Measurements from ENCODE around the gene SIVA1. TPM values are rescaled to one million over a fixed set of nuclear protein-coding genes. Genes with fewer than 3 reads are reported as not detected.

SIVA1 gene
- total and polyA plus RNA-seq, 2 donors (not counting 1 experiment from before 2014, with no cell fraction given) = 50.7 to 123 TPM

DNA sequence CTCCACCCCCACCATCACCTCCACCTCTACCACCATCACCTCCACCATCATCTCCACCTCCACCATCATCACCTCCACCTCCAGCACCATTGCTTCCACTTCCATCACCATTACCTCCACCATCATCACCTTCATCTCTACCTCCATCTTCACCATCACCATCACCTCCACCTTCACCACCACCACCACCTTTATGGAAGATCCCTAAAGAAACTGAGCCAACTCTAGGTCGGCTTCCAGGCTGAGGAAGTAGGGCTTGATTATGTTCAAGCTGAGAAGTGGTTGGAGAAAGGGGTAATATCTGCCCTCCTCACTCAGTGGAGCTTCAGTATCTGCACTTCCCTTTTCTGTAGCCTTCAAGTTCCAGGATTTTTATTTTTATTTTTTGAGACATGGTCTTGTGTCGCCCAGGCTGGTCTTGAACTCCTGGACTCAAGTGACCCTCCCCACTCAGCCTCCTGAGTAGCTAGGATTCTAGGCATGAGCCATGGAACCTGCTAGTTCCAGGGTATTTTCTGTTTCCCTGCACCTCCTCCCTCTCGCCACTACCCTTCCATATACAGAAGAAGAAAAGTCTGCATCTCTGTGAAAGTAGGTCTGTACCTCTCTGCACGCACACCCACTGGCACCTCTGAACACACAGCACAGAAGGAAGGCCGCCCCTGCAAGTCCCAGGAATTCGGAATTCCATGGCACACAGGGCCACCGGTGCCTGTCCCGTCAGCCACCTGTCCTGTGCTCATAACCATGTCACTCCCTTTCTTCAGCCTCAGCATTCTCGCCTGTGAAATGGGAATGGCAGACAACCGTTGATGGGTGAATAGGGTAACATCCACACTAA is 53.9 kb downstream of the SIVA1 start:
- Histone ChIP-seq H3K4me2 (replicated peaks; ENCODE audit: low read depth, low read length, poor library complexity, severe bottlenecking) (no peak overlapping the region), H4K20me1 (ENCODE audit: control insufficient read depth, insufficient read depth, low read length, poor library complexity, severe bottlenecking) (peaks cover 25% of the 10 kb centered on the region), H3K4me1 (ENCODE audit: control insufficient read depth in 2 of 2, insufficient read depth in 2 of 2, low read length in 2 of 2) (peaks cover 5 to 21% of the 10 kb centered on the region in 2 donors), H3K27ac (ENCODE audit: low read length in 2 of 2) (no peak overlapping the region), H3K79me2 (ENCODE audit: control insufficient read depth, insufficient read depth, low read length) (peaks cover 14% of the 10 kb centered on the region), H3K9ac (ENCODE audit: low read length) (no peak overlapping the region), H3K27me3 (replicated peaks in 1 of 4; ENCODE audit: control extremely low read depth in 1 of 4, control insufficient read depth in 3 of 4, insufficient read depth in 4 of 4, low read length in 3 of 4) (no peaks in the 10 kb centered on the region), H3K36me3 (replicated peaks in 1 of 2; ENCODE audit: control extremely low read depth in 1 of 2, control insufficient read depth in 1 of 2, extremely low read depth in 1 of 2, insufficient read depth in 2 of 2, low read length in 1 of 2) (no peaks in the 10 kb centered on the region), H3K4me3 (ENCODE audit: control extremely low read depth in 1 of 5, extremely low read depth in 1 of 5, insufficient read depth in 1 of 5, low read depth in 2 of 5, low read length in 4 of 5) (no peak overlapping the region), H2AFZ (ENCODE audit: insufficient read depth, low read depth, low read length, poor library complexity, severe bottlenecking) (no peak overlapping the region), H3K9me3 (ENCODE audit: control extremely low read depth in 1 of 3, control insufficient read depth in 2 of 3, insufficient read depth in 1 of 3, low read length in 2 of 3) (no peaks in the 10 kb centered on the region)
- POLR2A ChIA-PET = no interaction called here
- Mint-ChIP-seq H3K4me3 (no peak overlapping the region), H3K4me1 (peaks cover 11% of the 10 kb centered on the region), H3K27ac (no peak overlapping the region), H3K9me3 (ENCODE audit: insufficient read depth) (no peaks in the 10 kb centered on the region), H3K27me3 (no peaks in the 10 kb centered on the region)
- no peak for ATAC-seq (ENCODE audit: low read depth)
- 96% methylated on average over 6 of the region's 10 CpGs for WGBS (ENCODE audit: insufficient coverage)
- intact Hi-C loops (cut with micrococcal nuclease) = no loop called here
- no peak for DNase-seq
- CTCF ChIA-PET = no interaction called here
- TF ChIP-seq EZH2 (IDR thresholded peaks at IDR 0.05; ENCODE audit: borderline replicate concordance, insufficient read depth, low read depth, low read length, poor library complexity, severe bottlenecking) = no peak
- no peak for TF ChIP-seq CTCF (IDR thresholded peaks at IDR 0.05)

GRCh38 chr14:104808456-104808855 is 55.5 kb downstream of the SIVA1 start:
- Histone ChIP-seq H3K4me1 (ENCODE audit: control insufficient read depth in 2 of 2, insufficient read depth in 2 of 2, low read length in 2 of 2) (peaks cover 0 to 11% of the 10 kb centered on the region in 2 donors), H4K20me1 (ENCODE audit: control insufficient read depth, insufficient read depth, low read length, poor library complexity, severe bottlenecking) (peaks cover 18% of the 10 kb centered on the region), H3K27me3 (replicated peaks in 1 of 4; ENCODE audit: control extremely low read depth in 1 of 4, control insufficient read depth in 3 of 4, insufficient read depth in 4 of 4, low read length in 3 of 4) (no peaks in the 10 kb centered on the region), H3K4me3 (ENCODE audit: control extremely low read depth in 1 of 5, extremely low read depth in 1 of 5, insufficient read depth in 1 of 5, low read depth in 2 of 5, low read length in 4 of 5) (no peak overlapping the region), H3K9me3 (ENCODE audit: control extremely low read depth in 1 of 3, control insufficient read depth in 2 of 3, insufficient read depth in 1 of 3, low read length in 2 of 3) (no peaks in the 10 kb centered on the region), H2AFZ (ENCODE audit: insufficient read depth, low read depth, low read length, poor library complexity, severe bottlenecking) (no peak overlapping the region), H3K36me3 (replicated peaks in 1 of 2; ENCODE audit: control extremely low read depth in 1 of 2, control insufficient read depth in 1 of 2, extremely low read depth in 1 of 2, insufficient read depth in 2 of 2, low read length in 1 of 2) (no peaks in the 10 kb centered on the region), H3K9ac (ENCODE audit: low read length) (no peak overlapping the region), H3K79me2 (ENCODE audit: control insufficient read depth, insufficient read depth, low read length) (peaks cover 14% of the 10 kb centered on the region), H3K4me2 (replicated peaks; ENCODE audit: low read depth, low read length, poor library complexity, severe bottlenecking) (no peak overlapping the region), H3K27ac (ENCODE audit: low read length in 2 of 2) (no peak overlapping the region)
- no peak overlapping the region for H3K27ac Mint-ChIP-seq
- H3K27me3 Mint-ChIP-seq = no peaks in the 10 kb centered on the region
- 94% methylated on average over 4 of the region's 6 CpGs for WGBS (ENCODE audit: insufficient coverage)
- H3K9me3 Mint-ChIP-seq (ENCODE audit: insufficient read depth) = no peaks in the 10 kb centered on the region
- CTCF ChIA-PET = interaction anchor here (1.1 kb wide), 1 partner anchor 19 kb away, joined by 3 read pairs; no protein-coding TSS in a partner anchor
- DNase-seq = no peak
- intact Hi-C loops (cut with micrococcal nuclease) = no loop called here
- no peak for TF ChIP-seq EZH2 (IDR thresholded peaks at IDR 0.05; ENCODE audit: borderline replicate concordance, insufficient read depth, low read depth, low read length, poor library complexity, severe bottlenecking)
- no peak for TF ChIP-seq CTCF (IDR thresholded peaks at IDR 0.05)
- no peak for ATAC-seq (ENCODE audit: low read depth)
- H3K4me3 Mint-ChIP-seq = no peak overlapping the region
- POLR2A ChIA-PET = no interaction called here
- peaks cover 7% of the 10 kb centered on the region for H3K4me1 Mint-ChIP-seq
